Thymus (tissue), 11 donors: ENCODE data around the gene C6orf136. TPM values are rescaled to one million over a fixed set of nuclear protein-coding genes. Genes with fewer than 3 reads are reported as not detected.

Source experiments
- DNase-seq, 9 donors: peaks; one replicate each; pipeline ENCODE4 v3.0.0-alpha.2; 2013; ENCODE audit warnings: low spot score in 9 of 9, low read depth in 6 of 9, missing footprints in 1 of 9
- H3K27ac ChIP-seq, 2 donors: one replicate each; pipeline ENCODE4 v1.5.1; 2013; ENCODE audit warnings: control low read depth in 1 of 2, low read depth in 1 of 2, low read length in 1 of 2, mild to moderate bottlenecking in 1 of 2, moderate library complexity in 1 of 2
- H3K27me3 ChIP-seq, 2 donors: one replicate each; pipeline ENCODE4 v1.5.1; 2013; ENCODE audit warnings: low read length in 1 of 2; ENCODE audit not compliant: control insufficient read depth in 2 of 2, insufficient read depth in 1 of 2
- H3K36me3 ChIP-seq, 2 donors: one replicate each; pipeline ENCODE4 v1.5.1; 2013; ENCODE audit warnings: low read length in 1 of 2, mild to moderate bottlenecking in 1 of 2, moderate library complexity in 1 of 2; ENCODE audit not compliant: control insufficient read depth in 2 of 2, insufficient read depth in 2 of 2
- H3K4me1 ChIP-seq, 2 donors: one replicate each; pipeline ENCODE4 v1.5.1; 2013; ENCODE audit warnings: low read length in 2 of 2; ENCODE audit not compliant: control insufficient read depth in 2 of 2, insufficient read depth in 2 of 2
- H3K4me3 ChIP-seq, 2 donors: one replicate each; pipeline ENCODE4 v1.5.1; 2013; ENCODE audit warnings: low read length in 2 of 2, control low read depth in 1 of 2, mild to moderate bottlenecking in 1 of 2
- H3K9me3 ChIP-seq, 2 donors: one replicate each; pipeline ENCODE4 v1.5.1; 2013; ENCODE audit warnings: low read length in 1 of 2, mild to moderate bottlenecking in 1 of 2; ENCODE audit not compliant: control insufficient read depth in 2 of 2, insufficient read depth in 1 of 2
- WGBS: extraction: QIAGEN DNeasy Blood & Tissue Kit; methylation state at CpG from one replicate; pipeline ENCODE4 v1.1.7; 2013; 5-methylcytosine and 5-hydroxymethylcytosine counted together
- polyA plus RNA-seq: library from polyadenylated mRNA; stranded (reverse); fragments of 200-250 nt; gene quantifications from one replicate; pipeline ENCODE4 v1.2.3, GENCODE V29; 2013
- total RNA-seq: library from RNA; stranded (reverse); fragments of 120-200 nt; gene quantifications from one replicate; pipeline ENCODE4 v1.2.4, GENCODE V29; 2013
- donor health status: healthy.

C6orf136 gene
- total and polyA plus RNA-seq, 2 donors: 9.5 to 24.0 TPM

DNA sequence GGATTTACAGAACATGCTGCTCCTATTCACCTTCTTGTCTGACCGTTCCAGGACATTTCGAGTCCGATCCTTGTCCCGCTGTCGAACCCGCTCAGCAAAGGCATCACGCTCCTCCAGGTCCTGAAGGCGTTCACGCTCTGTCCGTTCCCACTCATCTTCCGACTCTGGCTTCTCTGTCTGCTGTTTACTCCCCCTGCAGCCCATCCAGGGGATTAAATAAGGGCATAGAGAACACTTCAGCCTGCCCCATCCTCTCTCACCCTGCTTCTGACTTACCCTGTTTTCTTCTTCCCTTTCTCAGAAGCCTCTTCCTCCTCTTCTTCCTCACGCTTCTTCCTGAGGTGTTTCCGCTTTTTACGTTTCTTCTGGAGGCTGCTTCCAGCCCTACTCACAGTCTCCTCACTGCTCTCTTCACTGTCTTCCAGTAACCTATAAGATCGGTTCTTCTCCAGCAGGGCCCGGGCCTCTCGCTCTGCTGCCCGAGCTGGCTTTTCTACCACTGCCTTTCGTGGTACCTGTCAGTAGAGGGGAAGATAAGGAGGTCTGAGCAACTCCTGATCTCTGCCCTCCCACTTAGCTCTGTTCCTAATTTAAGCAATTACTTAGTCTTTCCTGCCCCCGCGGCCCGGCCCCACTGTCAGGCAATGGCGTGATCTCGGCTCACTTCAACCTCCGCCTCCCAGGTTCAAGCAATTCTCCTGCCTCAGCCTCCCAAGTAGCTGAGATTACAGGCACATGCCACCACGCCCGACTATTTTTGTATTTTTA is 24.0 kb downstream of the C6orf136 start:
- H3K36me3 ChIP-seq: peaks cover 31 to 43% of the 10 kb centered on the region in 2 donors
- no peak overlapping the region for H3K27ac ChIP-seq
- H3K27me3 ChIP-seq: no peaks in the 10 kb centered on the region
- H3K4me3 ChIP-seq: no peak overlapping the region
- 96% methylated on average over 27 of the region's 27 CpGs for WGBS
- H3K9me3 ChIP-seq: no peaks in the 10 kb centered on the region
- DNase-seq: no peak
- H3K4me1 ChIP-seq: peaks cover 7 to 15% of the 10 kb centered on the region in 2 donors

DNA sequence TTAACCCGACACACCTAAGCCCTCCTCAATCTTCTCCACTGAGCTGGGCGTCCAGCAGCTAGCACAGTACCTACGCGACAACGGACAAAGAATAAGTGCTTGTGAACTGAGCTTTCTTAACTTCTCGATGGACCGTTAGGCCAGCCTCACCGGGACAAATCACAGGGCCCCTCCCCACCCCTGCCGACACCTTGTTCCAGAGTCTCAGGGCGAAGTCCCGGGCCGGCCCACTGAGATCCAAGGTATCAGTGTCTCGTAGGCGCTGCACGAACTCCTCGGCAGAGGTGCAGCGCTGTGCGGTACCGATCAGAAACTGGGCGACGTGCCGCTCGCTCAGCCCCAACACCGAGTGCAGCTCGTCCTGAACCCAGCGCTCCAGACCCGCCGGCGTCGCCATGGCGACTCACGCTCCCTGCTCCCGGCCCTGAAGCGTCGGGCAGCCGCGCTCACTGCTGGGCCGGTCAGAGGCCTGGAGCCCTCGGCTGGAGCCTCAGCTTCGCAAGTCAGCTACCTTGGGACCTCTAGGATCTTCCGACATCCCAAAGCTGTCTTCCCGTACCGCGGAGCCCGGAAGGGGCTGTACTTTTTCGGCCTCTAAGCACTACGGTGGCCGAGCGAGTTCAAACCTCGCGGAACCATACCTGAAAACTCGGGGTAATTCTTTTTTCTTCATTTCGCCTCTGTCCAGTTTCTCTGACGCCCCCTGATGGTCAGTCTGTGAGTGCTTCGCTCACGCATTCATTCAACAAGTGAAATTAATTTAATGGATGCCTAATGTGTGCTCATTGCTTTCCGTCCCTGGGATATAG is 25.7 kb downstream of the C6orf136 start, which contains the start of gene DHX16:
DHX16 (minus strand) TSS at position 562 of the 809 bp plus-strand sequence; CDS start at position 397, 165 bp downstream.
- peak within 1 kb of the TSS; percentile 22 to 25 for H3K27ac ChIP-seq
- under 1% methylated on average over 57 of the region's 57 CpGs for WGBS

DNA sequence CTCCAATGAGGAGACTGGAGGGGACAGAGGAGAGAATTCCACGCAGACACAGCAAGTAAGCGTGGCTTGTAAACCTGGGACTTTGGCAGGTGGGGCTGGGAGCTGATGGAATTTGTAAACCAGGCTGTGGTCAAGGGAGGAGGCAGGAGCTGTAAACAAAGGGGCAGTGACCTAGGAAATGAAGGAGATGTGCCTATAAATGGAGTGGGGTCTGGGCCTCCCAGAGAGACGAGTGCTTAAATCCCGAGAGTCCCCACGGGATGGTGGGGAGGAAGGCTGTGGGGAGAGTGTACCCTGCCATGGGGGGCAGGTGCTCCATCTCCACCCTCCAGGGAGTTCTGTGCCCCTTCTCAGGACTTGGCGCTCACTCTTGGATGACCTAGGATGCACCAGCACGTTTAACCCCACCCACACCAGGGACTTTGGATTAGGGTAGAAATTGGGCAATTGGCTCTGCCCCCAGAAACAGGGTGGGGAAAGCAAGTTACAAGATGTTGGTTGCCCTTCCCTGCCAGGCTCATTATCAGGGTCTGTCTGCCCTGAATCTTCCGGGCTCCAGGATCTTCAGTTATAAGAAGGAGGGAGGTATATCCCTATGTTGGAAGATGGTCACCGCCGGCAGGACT is 29.8 kb downstream of the C6orf136 start:
- Histone ChIP-seq H3K27me3 (no peaks in the 10 kb centered on the region), H3K36me3 (peaks cover 45 to 54% of the 10 kb centered on the region in 2 donors), H3K4me1 (peaks cover 26 to 36% of the 10 kb centered on the region in 2 donors), H3K9me3 (no peaks in the 10 kb centered on the region), H3K4me3 (no peak overlapping the region), H3K27ac (no peak overlapping the region)
- no peak for DNase-seq
- WGBS: 97% methylated on average over 10 of the region's 10 CpGs

More for the DNA sequence above, 25.7 kb downstream of the C6orf136 start, which contains the start of gene DHX16:
- peaks cover 7 to 15% of the 10 kb centered on the region in 2 donors for H3K4me1 ChIP-seq
- H3K27me3 ChIP-seq: no peaks in the 10 kb centered on the region
- peaks cover 37 to 48% of the 10 kb centered on the region in 2 donors for H3K36me3 ChIP-seq
- peak within 1 kb of the TSS; percentile 78 to 81 for H3K4me3 ChIP-seq
- no peaks in the 10 kb centered on the region for H3K9me3 ChIP-seq
- DNase-seq: peak; percentile 86 to 96 (median 91)

DNA sequence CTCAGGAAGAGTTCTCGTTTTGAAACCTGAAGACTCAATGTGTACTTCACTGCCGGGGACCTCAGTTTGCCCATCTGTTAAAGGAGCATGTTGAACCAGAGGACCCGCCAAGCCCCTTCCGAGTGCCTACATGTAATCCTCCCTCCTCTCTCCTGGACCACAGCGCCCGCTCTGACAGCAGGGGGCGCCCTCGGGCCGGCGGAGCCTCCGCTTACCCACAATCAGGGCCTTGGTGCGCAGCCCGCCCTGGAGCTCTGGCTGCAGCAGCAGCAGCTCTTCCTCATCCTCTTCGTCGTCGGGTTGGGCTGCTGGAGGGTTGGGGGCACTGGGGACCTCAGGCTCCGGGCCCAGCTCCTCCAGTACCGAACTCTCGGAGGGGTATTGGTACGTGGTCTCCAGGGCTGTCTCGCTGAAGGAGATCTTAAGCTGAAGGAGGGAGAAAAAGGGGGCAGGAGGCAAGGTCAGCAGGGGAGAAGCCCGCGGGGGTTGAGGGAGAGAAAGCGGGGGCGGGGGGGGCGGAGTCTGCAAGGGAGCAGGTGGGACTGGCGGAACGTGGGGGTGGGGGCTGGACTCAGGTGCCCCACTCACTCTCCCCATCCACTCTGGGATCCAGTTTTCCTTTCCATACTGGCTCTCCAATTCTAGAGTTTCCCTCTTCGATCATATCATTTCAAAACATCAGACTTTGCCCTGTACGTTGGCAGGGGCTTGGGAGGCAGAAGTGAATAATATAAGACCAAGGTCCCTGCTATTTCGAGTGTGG is 32.2 kb downstream of the C6orf136 start:
- 13% methylated on average over 31 of the region's 31 CpGs for WGBS
- Histone ChIP-seq H3K27ac (peak overlapping the region; percentile 43 to 69), H3K4me1 (peaks cover 23 to 52% of the 10 kb centered on the region in 2 donors), H3K9me3 (peaks cover 0 to 8% of the 10 kb centered on the region in 2 donors), H3K36me3 (peaks cover 45 to 63% of the 10 kb centered on the region in 2 donors), H3K4me3 (peak overlapping the region; percentile 34 to 35), H3K27me3 (no peaks in the 10 kb centered on the region)
- DNase-seq: peak in 7 of 9 donors; percentile 76 to 94 (median 88)

DNA sequence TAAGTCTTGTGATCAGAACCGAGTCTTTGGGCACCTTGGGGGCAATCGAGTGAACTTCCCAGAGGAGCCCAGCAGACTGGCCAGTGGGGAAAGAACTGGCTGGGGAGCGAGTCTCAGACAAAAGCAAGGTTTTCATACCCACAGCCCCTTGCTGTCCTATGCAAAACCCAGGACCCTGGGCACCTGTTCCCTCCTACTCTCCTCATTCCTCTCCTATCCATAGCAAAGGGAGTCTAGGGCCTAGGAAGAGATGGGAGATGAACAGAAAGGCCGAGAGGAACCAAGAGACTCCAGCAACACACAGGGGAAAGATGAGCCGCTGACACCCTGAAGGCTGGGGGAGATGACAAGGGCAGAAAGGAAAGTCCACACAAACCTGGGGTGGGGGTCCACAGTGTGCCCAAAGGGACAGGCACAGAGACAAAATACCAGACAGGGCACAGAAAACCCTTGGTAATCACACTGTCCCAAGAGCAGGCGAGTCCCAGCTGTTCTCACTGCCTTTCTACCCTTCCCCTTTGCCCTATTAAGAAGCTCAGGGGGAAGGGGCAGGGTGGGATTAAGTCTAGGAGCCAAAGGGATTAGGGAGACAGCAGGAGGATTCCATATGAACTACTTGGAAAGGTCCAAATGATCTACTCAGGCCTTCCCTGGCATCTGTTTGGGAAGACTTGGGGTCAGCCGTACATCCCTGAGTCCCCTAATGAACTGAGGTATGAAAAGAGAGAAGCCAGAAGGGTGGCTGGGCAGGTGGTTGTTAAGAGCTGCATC is 33.0 kb downstream of the C6orf136 start:
- H3K36me3 ChIP-seq: peaks cover 45 to 63% of the 10 kb centered on the region in 2 donors
- 85% methylated on average over 7 of the region's 7 CpGs for WGBS
- peaks cover 0 to 8% of the 10 kb centered on the region in 2 donors for H3K9me3 ChIP-seq
- no peaks in the 10 kb centered on the region for H3K27me3 ChIP-seq
- H3K27ac ChIP-seq: peak overlapping the region; percentile 65 to 69
- peak overlapping the region; percentile 34 to 35 for H3K4me3 ChIP-seq
- DNase-seq: no peak
- peaks cover 24 to 55% of the 10 kb centered on the region in 2 donors for H3K4me1 ChIP-seq

DNA sequence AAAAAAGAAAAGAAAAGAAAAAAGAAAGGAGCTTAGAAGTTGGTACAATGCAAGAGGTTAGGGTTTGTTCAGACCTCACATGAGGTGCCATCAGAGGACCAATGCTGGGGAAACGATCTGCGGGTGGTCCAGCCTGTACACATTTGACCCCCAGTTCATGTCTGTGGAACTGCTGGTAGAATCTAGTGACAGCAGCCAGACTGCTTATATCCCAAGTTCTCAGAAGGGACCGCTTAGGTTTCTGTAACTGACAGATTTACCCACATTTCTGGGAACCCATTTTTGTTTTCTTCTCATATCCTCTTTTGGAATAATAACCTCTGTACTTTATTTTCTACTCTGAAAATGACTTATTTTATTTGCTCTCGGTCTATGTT is 34.8 kb downstream of the C6orf136 start:
- WGBS: 28% methylated on average over 4 of the region's 4 CpGs
- Histone ChIP-seq H3K4me3 (peak overlapping the region; percentile 65 to 89), H3K27me3 (no peaks in the 10 kb centered on the region), H3K27ac (peak overlapping the region; percentile 98 to 99), H3K4me1 (peaks cover 32 to 70% of the 10 kb centered on the region in 2 donors), H3K9me3 (peaks cover 0 to 8% of the 10 kb centered on the region in 2 donors), H3K36me3 (peaks cover 35 to 52% of the 10 kb centered on the region in 2 donors)
- DNase-seq: peak in 1 of 9 donors; percentile 7

DNA sequence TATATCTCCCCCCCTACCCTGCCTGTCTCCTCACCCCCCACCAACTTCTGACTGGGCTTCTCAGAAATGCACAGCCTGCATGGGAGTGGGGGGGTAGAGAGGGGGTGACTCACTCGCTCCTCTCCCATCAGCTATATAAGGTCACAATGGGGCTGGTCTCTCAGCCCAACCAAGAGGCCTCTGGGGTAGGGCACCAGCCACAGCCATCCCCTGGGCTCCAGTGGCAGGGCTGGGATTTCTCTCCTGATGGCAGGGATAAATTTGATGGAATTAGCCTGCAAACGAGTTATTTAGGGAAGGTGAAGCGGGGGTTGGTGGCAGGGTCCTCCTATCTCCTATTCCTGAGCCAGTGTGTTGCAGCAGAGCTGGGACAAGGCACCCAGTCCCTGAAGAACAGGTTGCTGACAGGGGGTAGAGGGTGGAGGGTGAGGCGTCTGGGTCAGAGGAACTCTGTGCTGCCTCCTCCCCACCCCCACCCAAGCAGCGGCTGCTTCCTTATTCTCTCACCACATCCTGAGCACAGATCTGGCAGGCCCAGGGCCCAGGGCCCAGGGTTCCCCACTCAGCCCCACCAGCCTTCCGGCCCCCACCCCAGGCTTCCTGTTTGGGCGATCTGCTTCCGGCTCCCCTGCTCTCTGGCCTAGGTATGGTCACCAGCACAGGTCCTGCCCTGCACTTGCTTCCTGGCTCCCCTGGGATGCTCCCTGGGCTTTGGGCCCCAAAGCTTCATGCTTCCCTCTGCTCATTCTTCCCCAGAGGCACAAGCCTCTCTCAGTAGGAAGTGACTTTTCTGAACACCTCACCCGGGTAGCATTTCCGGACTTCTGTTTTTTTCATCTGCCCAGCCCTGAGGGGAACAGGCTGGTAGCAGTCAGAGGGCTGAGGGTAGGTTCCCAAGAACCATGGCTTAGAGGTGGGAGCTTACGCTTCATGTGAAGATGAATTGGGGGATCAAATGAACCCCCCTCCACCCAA is 35.5 kb downstream of the C6orf136 start:
- peak in 7 of 9 donors; percentile 76 to 95 (median 88) for DNase-seq
- Histone ChIP-seq H3K9me3 (peaks cover 0 to 8% of the 10 kb centered on the region in 2 donors), H3K4me1 (peaks cover 32 to 73% of the 10 kb centered on the region in 2 donors), H3K36me3 (peaks cover 29 to 45% of the 10 kb centered on the region in 2 donors), H3K27ac (peak overlapping the region; percentile 98 to 99), H3K4me3 (peak overlapping the region; percentile 65 to 89), H3K27me3 (no peaks in the 10 kb centered on the region)
- 3% methylated on average over 11 of the region's 11 CpGs for WGBS
